Hepatocyte (in vitro differentiated cells): ENCODE measurements around the gene KCNK1. TPM values are rescaled to one million over a fixed set of nuclear protein-coding genes. Genes with fewer than 3 reads are reported as not detected.

Experiments used
- DNase-seq: peaks from one replicate; pipeline ENCODE4 v3.0.0-alpha.2; 2016; ENCODE audit warnings: low spot score
- H2AFZ ChIP-seq: fragments of 200-600 bp; sonication (generic); 2 replicates; pipeline ENCODE4 v1.6.0; 2016; ENCODE audit warnings: antibody characterized with exemption, mild to moderate bottlenecking
- H3K27ac ChIP-seq: fragments of 200-600 bp; sonication (generic); 2 replicates; pipeline ENCODE4 v1.5.1; 2016; ENCODE audit warnings: mild to moderate bottlenecking
- H3K27me3 ChIP-seq: fragments of 200-600 bp; sonication (generic); 2 replicates; pipeline ENCODE4 v1.6.1; 2016
- H3K36me3 ChIP-seq: fragments of 200-600 bp; sonication (generic); replicated peaks from 2 replicates; pipeline ENCODE4 v1.5.1; 2016; ENCODE audit warnings: low read depth; ENCODE audit not compliant: insufficient read depth
- H3K4me1 ChIP-seq: fragments of 200-600 bp; sonication (generic); 2 replicates; pipeline ENCODE4 v1.5.1; 2016; ENCODE audit warnings: mild to moderate bottlenecking, moderate library complexity; ENCODE audit not compliant: insufficient read depth
- H3K4me2 ChIP-seq: fragments of 200-600 bp; sonication (generic); 2 replicates; pipeline ENCODE4 v1.6.0; 2016
- H3K4me3 ChIP-seq: fragments of 200-600 bp; sonication (generic); 2 replicates; pipeline ENCODE4 v1.5.1; 2016; ENCODE audit warnings: mild to moderate bottlenecking
- H3K79me2 ChIP-seq: fragments of 200-600 bp; sonication (generic); 2 replicates; pipeline ENCODE4 v1.6.0; 2017; ENCODE audit warnings: mild to moderate bottlenecking
- H3K9me2 ChIP-seq: fragments of 200-600 bp; sonication (generic); replicated peaks from 2 replicates; pipeline ENCODE4 v1.6.0; 2017; ENCODE audit warnings: mild to moderate bottlenecking; ENCODE audit not compliant: insufficient read depth
- H3K9me3 ChIP-seq: fragments of 200-600 bp; sonication (generic); 2 replicates; pipeline ENCODE4 v1.5.1; 2016; ENCODE audit warnings: low read depth, mild to moderate bottlenecking
- H4K20me1 ChIP-seq: fragments of 200-600 bp; sonication (generic); 2 replicates; pipeline ENCODE4 v1.6.0; 2016; ENCODE audit warnings: mild to moderate bottlenecking; ENCODE audit not compliant: insufficient read depth, poor library complexity, severe bottlenecking
- CTCF ChIP-seq: fragments of 200-600 bp; sonication (generic); IDR thresholded peaks from 2 replicates; pipeline ENCODE4 v1.5.1; 2016; ENCODE audit warnings: antibody characterized with exemption, mild to moderate bottlenecking; ENCODE audit not compliant: poor library complexity
- EZH2 ChIP-seq: fragments of 200-600 bp; sonication (generic); IDR thresholded peaks from 2 replicates; pipeline ENCODE4 v1.6.1; 2016; ENCODE audit warnings: antibody characterized with exemption, mild to moderate bottlenecking, borderline replicate concordance
- EZH2phosphoT487 ChIP-seq: fragments of 200-600 bp; sonication (generic); IDR thresholded peaks from one replicate; pipeline ENCODE4 v1.6.1; 2018; ENCODE audit warnings: antibody characterized with exemption, mild to moderate bottlenecking, low read depth, moderate library complexity; ENCODE audit not compliant: unreplicated experiment, severe bottlenecking
- WGBS: methylation state at CpG from one replicate; pipeline ENCODE4 v1.1.6; 2016; ENCODE audit warnings: low lambda C conversion rate; ENCODE audit errors: missing lambda C conversion rate; 5-methylcytosine and 5-hydroxymethylcytosine counted together
- polyA plus RNA-seq: library from polyadenylated mRNA; unstranded; fragments of >200 nt; fragmentation: Nextera tagmentation; extraction: Ambion mirVana; gene quantifications from 2 replicates; pipeline ENCODE4 v1.2.1, GENCODE V29; 2016
- total RNA-seq: library from RNA; depleted of rRNA; stranded (reverse); fragments of >200 nt; gene quantifications from 2 replicates; pipeline ENCODE4 v1.2.3, GENCODE V29; 2014

KCNK1 gene
- total and polyA plus RNA-seq, 2 experiments from 2014 or later, result 21.4 to 25.9 TPM

- 95% methylated on average over 2 of the region's 2 CpGs for whole genome bisulfite sequencing
These were observed 27.6 kb upstream of the KCNK1 start for GRCh38 chr1:233586301-233586700.

GRCh38 chr1:233587196-233587595, 26.7 kb upstream of the KCNK1 start:
- no peaks in the 10 kb centered on the region for H3K9me3 ChIP-seq
- 84% methylated on average over 4 of the region's 4 CpGs for WGBS
- DNase-seq, result no peak

More at GRCh38 chr1:233586301-233586700, 27.6 kb upstream of the KCNK1 start:
- DNase-seq, result no peak
- H4K20me1 ChIP-seq, result no peaks in the 10 kb centered on the region
- H3K9me2 ChIP-seq, result no peaks in the 10 kb centered on the region
- H3K4me1 ChIP-seq, result no peaks in the 10 kb centered on the region
- H3K27ac ChIP-seq, result no peak overlapping the region
- H3K9me3 ChIP-seq, result no peaks in the 10 kb centered on the region
- H3K36me3 ChIP-seq, result no peaks in the 10 kb centered on the region
- H2AFZ ChIP-seq, result no peak overlapping the region
- no peaks in the 10 kb centered on the region for H3K79me2 ChIP-seq
- no peak overlapping the region for H3K4me3 ChIP-seq
- no peak overlapping the region for H3K4me2 ChIP-seq
- TF ChIP-seq CTCF (no peak), EZH2phosphoT487 (no peak), EZH2 (no peak)
- H3K27me3 ChIP-seq, result no peaks in the 10 kb centered on the region

GRCh38 chr1:233587958-233588799, 25.7 kb upstream of the KCNK1 start:
- no peaks in the 10 kb centered on the region for H3K9me3 ChIP-seq
- H3K4me3 ChIP-seq, result no peak overlapping the region
- no peaks in the 10 kb centered on the region for H3K27me3 ChIP-seq
- no peak overlapping the region for H3K27ac ChIP-seq
- H3K4me2 ChIP-seq, result peak overlapping the region; percentile 73
- no peak for DNase-seq
- WGBS, result 13% methylated on average over 17 of the region's 17 CpGs
- H3K4me1 ChIP-seq, result no peaks in the 10 kb centered on the region
- no peaks in the 10 kb centered on the region for H3K79me2 ChIP-seq
- H3K9me2 ChIP-seq, result no peaks in the 10 kb centered on the region
- H3K36me3 ChIP-seq, result no peaks in the 10 kb centered on the region
- TF ChIP-seq CTCF, result no peak
- no peak for TF ChIP-seq EZH2phosphoT487
- TF ChIP-seq EZH2, result no peak
- no peaks in the 10 kb centered on the region for H4K20me1 ChIP-seq
- peak overlapping the region; percentile 29 for H2AFZ ChIP-seq

More at GRCh38 chr1:233587196-233587595, 26.7 kb upstream of the KCNK1 start:
- no peak for TF ChIP-seq EZH2
- no peak for TF ChIP-seq EZH2phosphoT487
- no peak for TF ChIP-seq CTCF
- Histone ChIP-seq H3K4me1 (no peaks in the 10 kb centered on the region), H3K36me3 (no peaks in the 10 kb centered on the region), H3K27ac (no peak overlapping the region), H4K20me1 (no peaks in the 10 kb centered on the region), H3K4me3 (no peak overlapping the region), H2AFZ (no peak overlapping the region), H3K4me2 (no peak overlapping the region), H3K79me2 (no peaks in the 10 kb centered on the region), H3K27me3 (no peaks in the 10 kb centered on the region), H3K9me2 (no peaks in the 10 kb centered on the region)
